A549 (cell line): ENCODE results near the gene SYT2. TPM values are rescaled to one million over a fixed set of nuclear protein-coding genes. Genes with fewer than 3 reads are reported as not detected.
"Not testable (repeated sequence)": the region's sequence is repeated elsewhere in the genome, so short reads cannot be mapped to it uniquely, and the experiment has no call there.

Experiments used
- ATAC-seq, 2 experiments: fragments of 200-7000 bp in 1 of 2; fragments of >200 bp in 1 of 2; cut with Nextera tagmentation in 1 of 2; cut with Tn5 transposase in 1 of 2; 3 replicates each; pipeline versions ENCODE4 v1.8.0 to v1.9.1; 2018 to 2020; ENCODE audit warnings: mild to moderate bottlenecking in 1 of 2, moderate library complexity in 1 of 2
- CTCF ChIA-PET: fragments of 300-600 bp; sonication (Branson Sonifier 250); formaldehyde crosslinking; extraction: SDS; loops from one replicate; lab custom pipeline; 2021; ENCODE audit warnings: antibody characterized with exemption, inconsistent platforms; lab: Yijun Ruan, JAX
- POLR2A ChIA-PET: fragments of 350-600 bp; formaldehyde crosslinking; extraction: SDS; loops from one replicate; lab custom pipeline; 2021; ENCODE audit warnings: antibody characterized with exemption, inconsistent platforms; lab: Yijun Ruan, JAX
- DNase-seq, 2 experiments: peaks; one replicate each; pipeline versions ENCODE4 v3.0.0 to v3.0.0-alpha.2; 2011 to 2016; ENCODE audit warnings: low read depth in 1 of 2, low spot score in 1 of 2
- FAIRE-seq: peaks from 2 replicates; lab custom pipeline; 2011; peaks lifted over from hg19 to GRCh38; lab: Jason Lieb, UNC
- H3K27ac ChIP-seq, 2 experiments: fragments of >200 bp; sonication (Bioruptor Twin); formaldehyde crosslinking; 3 replicates each; pipeline ENCODE4 v1.5.1; 2016 to 2017
- H3K4me1 ChIP-seq: fragments of >200 bp; sonication (Bioruptor Twin); formaldehyde crosslinking; 3 replicates; pipeline ENCODE4 v1.6.1; 2016
- H3K4me2 ChIP-seq: fragments of >200 bp; sonication (Bioruptor Twin); formaldehyde crosslinking; 3 replicates; pipeline ENCODE4 v1.6.1; 2016
- H3K4me3 ChIP-seq: fragments of >200 bp; sonication (Bioruptor Twin); formaldehyde crosslinking; 3 replicates; pipeline ENCODE4 v1.5.1; 2016
- H3K9me3 ChIP-seq: fragments of >200 bp; sonication (Bioruptor Twin); formaldehyde crosslinking; 3 replicates; pipeline ENCODE4 v1.6.1; 2016
- BCL3 ChIP-seq: fragments of >200 bp; sonication (Bioruptor Twin); formaldehyde crosslinking; IDR thresholded peaks from 3 replicates; pipeline ENCODE4 v1.6.1; 2016
- BHLHE40 ChIP-seq: IDR thresholded peaks from 2 replicates; pipeline ENCODE4 v1.6.1; 2012; ENCODE audit warnings: low read depth, low read length, inconsistent platforms
- CBX8 ChIP-seq: fragments of 200-600 bp; sonication (generic); IDR thresholded peaks from 2 replicates; pipeline ENCODE4 v1.6.1; 2016
- E2F6 ChIP-seq: IDR thresholded peaks from 2 replicates; pipeline ENCODE4 v1.6.1; 2012; ENCODE audit warnings: low read depth, borderline replicate concordance
- EHF ChIP-seq: fragments of 250-450 bp; sonication (Bioruptor Pico); IDR thresholded peaks from 2 replicates; pipeline ENCODE4 v1.5.0; 2020; ENCODE audit warnings: mild to moderate bottlenecking
- EP300 ChIP-seq, 2 experiments: fragments of >200 bp; sonication (Bioruptor Twin); formaldehyde crosslinking; IDR thresholded peaks; 2 replicates in 1 of 2; 3 replicates in 1 of 2; pipeline ENCODE4 v1.6.1; 2016 to 2017
- ESRRA ChIP-seq: fragments of 150-350 bp; IDR thresholded peaks from 2 replicates; pipeline ENCODE4 v1.6.1; 2014; ENCODE audit warnings: mild to moderate bottlenecking, low read length, borderline replicate concordance
- FOSB ChIP-seq: fragments of 250-450 bp; sonication (Bioruptor Pico); IDR thresholded peaks from 2 replicates; pipeline ENCODE4 v1.5.0; 2020; ENCODE audit warnings: mild to moderate bottlenecking, moderate library complexity
- HMGXB4 ChIP-seq: fragments of 250-450 bp; sonication (Bioruptor Pico); IDR thresholded peaks from 2 replicates; pipeline ENCODE4 v1.5.0; 2021; ENCODE audit warnings: mild to moderate bottlenecking, moderate library complexity, borderline replicate concordance
- HOXB13 ChIP-seq: fragments of 250-450 bp; sonication (Bioruptor Pico); IDR thresholded peaks from 2 replicates; pipeline ENCODE4 v1.5.0; 2020; ENCODE audit warnings: low read depth, mild to moderate bottlenecking, moderate library complexity
- JUN ChIP-seq, 2 experiments: fragments of >200 bp; sonication (Bioruptor Twin); formaldehyde crosslinking; IDR thresholded peaks; 2 replicates in 1 of 2; 3 replicates in 1 of 2; pipeline ENCODE4 v1.6.1; 2016 to 2017
- MAX ChIP-seq: IDR thresholded peaks from 2 replicates; pipeline ENCODE4 v1.6.1; 2012
- NPAS2 ChIP-seq: fragments of 250-450 bp; sonication (Bioruptor Pico); IDR thresholded peaks from 2 replicates; pipeline ENCODE4 v1.8.0; 2022; ENCODE audit warnings: mild to moderate bottlenecking, moderate library complexity, borderline replicate concordance
- PHF8 ChIP-seq: fragments of 200-600 bp; sonication (generic); IDR thresholded peaks from 2 replicates; pipeline ENCODE4 v1.6.1; 2016; ENCODE audit warnings: low read depth, mild to moderate bottlenecking, antibody characterized with exemption, moderate library complexity, borderline replicate concordance
- SMC3 ChIP-seq: fragments of >200 bp; sonication (Bioruptor Twin); formaldehyde crosslinking; IDR thresholded peaks from 3 replicates; pipeline ENCODE4 v1.6.1; 2018; ENCODE audit warnings: inconsistent platforms
- SREBF2 ChIP-seq: fragments of 450-650 bp; IDR thresholded peaks from 2 replicates; pipeline ENCODE4 v1.6.1; 2014; ENCODE audit warnings: mild to moderate bottlenecking, moderate library complexity
- ZNF302 ChIP-seq: fragments of 250-450 bp; sonication (Bioruptor Pico); IDR thresholded peaks from 2 replicates; pipeline ENCODE4 v1.9.0; 2021; ENCODE audit warnings: inconsistent platforms, mild to moderate bottlenecking, moderate library complexity
- WGBS: methylation state at CpG from one replicate; pipeline ENCODE4 v1.1.6; 2017; ENCODE audit errors: missing lambda C conversion rate; 5-methylcytosine and 5-hydroxymethylcytosine counted together
- polyA plus RNA-seq, 4 experiments: library from polyadenylated mRNA; depleted of rRNA in 3 of 4; stranded (reverse); fragments of >200 nt; fragmentation: RNase III in 1 of 4; extraction: RNeasy Plus Mini Kit Qiagen cat#74134 plus additional on column Dnase treatment in 1 of 4; gene quantifications; 2 replicates in 3 of 4; 3 replicates in 1 of 4; pipeline ENCODE4 v1.2.3, GENCODE V29; 2011 to 2017

The SYT2 gene
- polyA plus RNA-seq, 2 of the 4 experiments (the other 2 are of a cell fraction): 0.03 to 0.04 TPM

- FAIRE-seq: no peak
- H3K4me1 ChIP-seq: peaks cover 7% of the 10 kb centered on the region
- CTCF ChIA-PET: interaction anchor here (0.9 to 3.3 kb wide), 4 partner anchors 28 to 164 kb away, joined by 3 to 10 read pairs (median 7); no protein-coding TSS in a partner anchor
- DNase-seq: no peak
- H3K4me3 ChIP-seq: no peak overlapping the region
- H3K9me3 ChIP-seq: no peaks in the 10 kb centered on the region
- no peak overlapping the region for H3K27ac ChIP-seq
- WGBS: 83% methylated on average over 10 of the region's 13 CpGs
- no peak for ATAC-seq
- POLR2A ChIA-PET: no interaction called here
- no peak for TF ChIP-seq PHF8
- no peak for TF ChIP-seq FOSB
- no peak for TF ChIP-seq HMGXB4
- TF ChIP-seq HOXB13: no peak
- TF ChIP-seq SREBF2: no peak
- TF ChIP-seq SMC3: no peak
- TF ChIP-seq MAX: no peak
- TF ChIP-seq BCL3: no peak
- TF ChIP-seq ZNF302: no peak
- TF ChIP-seq EHF (CRISPR knock-in tag): no peak
- TF ChIP-seq CBX8: no peak
- no peak for TF ChIP-seq E2F6
- no peak for TF ChIP-seq JUN (IDR thresholded peaks at IDR 0.05)
- no peak for TF ChIP-seq NPAS2 (CRISPR knock-in tag)
- no peak for TF ChIP-seq EP300 (IDR thresholded peaks at IDR 0.05)
- no peak for TF ChIP-seq ESRRA
- TF ChIP-seq BHLHE40: no peak
- no peak overlapping the region for H3K4me2 ChIP-seq
Measured at GRCh38 chr1:202627841-202628565, 82.3 kb downstream of the SYT2 start.

GRCh38 chr1:202627036-202627435, 83.2 kb downstream of the SYT2 start:
- peaks cover 11% of the 10 kb centered on the region for H3K4me1 ChIP-seq
- FAIRE-seq, POLR2A ChIA-PET, DNase-seq, ATAC-seq, H3K4me3 ChIP-seq, H3K4me2 ChIP-seq, H3K9me3 ChIP-seq, H3K27ac ChIP-seq: not testable (repeated sequence)
- WGBS: 74% methylated on average over 6 of the region's 7 CpGs
- CTCF ChIA-PET: interaction anchor here (0.7 to 3.3 kb wide), 6 partner anchors 27 to 283 kb away, joined by 3 to 10 read pairs (median 4); no protein-coding TSS in a partner anchor
